ENCODE measurements around the gene DOCK9. TPM values are rescaled to one million over a fixed set of nuclear protein-coding genes. Genes with fewer than 3 reads are reported as not detected.

DOCK9 gene
- total and polyA plus RNA-seq, 2 donors (not counting 1 experiment from before 2014, with no cell fraction given) = 18.5 to 28.0 TPM

DNA sequence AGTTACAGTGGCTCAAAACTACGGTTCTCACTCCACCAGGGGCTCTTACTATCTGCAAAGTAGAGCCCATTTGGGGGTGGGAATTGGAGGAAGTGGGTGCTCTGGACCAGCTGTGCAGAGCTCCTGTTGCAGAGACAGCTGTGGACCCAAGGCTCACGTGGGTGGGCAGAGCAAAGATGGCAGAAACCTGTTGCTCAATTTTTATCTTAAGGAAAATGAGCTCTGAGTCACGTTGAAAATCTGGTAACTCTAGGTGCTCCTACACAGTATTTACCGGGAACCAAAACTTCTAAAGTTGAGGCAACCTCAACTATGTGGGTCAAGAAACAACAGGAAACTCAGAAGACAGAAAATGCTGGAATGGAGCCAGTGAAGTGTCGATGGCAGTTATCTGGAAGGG is 195.2 kb downstream of the DOCK9 start:
- ChIA-PET POLR2A (no interaction called here), CTCF (no interaction called here)
- intact Hi-C loops (cut with micrococcal nuclease) = no loop called here
- no peak overlapping the region for H3K27ac Mint-ChIP-seq
- Histone ChIP-seq H2AFZ (ENCODE audit: insufficient read depth, low read depth, low read length, poor library complexity, severe bottlenecking) (no peak overlapping the region), H3K27ac (ENCODE audit: low read length in 2 of 2) (no peak overlapping the region), H3K9me3 (ENCODE audit: control extremely low read depth in 1 of 3, control insufficient read depth in 2 of 3, insufficient read depth in 1 of 3, low read length in 2 of 3) (peaks cover 0 to 10% (median 0%) of the 10 kb centered on the region in 3 donors), H3K27me3 (replicated peaks in 1 of 4; ENCODE audit: control extremely low read depth in 1 of 4, control insufficient read depth in 3 of 4, insufficient read depth in 4 of 4, low read length in 3 of 4) (peaks cover 0 to 6% (median 0%) of the 10 kb centered on the region in 4 experiments), H3K9ac (ENCODE audit: low read length) (no peak overlapping the region), H3K4me3 (ENCODE audit: control extremely low read depth in 1 of 5, extremely low read depth in 1 of 5, insufficient read depth in 1 of 5, low read depth in 2 of 5, low read length in 4 of 5) (no peak overlapping the region), H3K79me2 (ENCODE audit: control insufficient read depth, insufficient read depth, low read length) (no peaks in the 10 kb centered on the region), H3K36me3 (replicated peaks in 1 of 2; ENCODE audit: control extremely low read depth in 1 of 2, control insufficient read depth in 1 of 2, extremely low read depth in 1 of 2, insufficient read depth in 2 of 2, low read length in 1 of 2) (no peaks in the 10 kb centered on the region), H4K20me1 (ENCODE audit: control insufficient read depth, insufficient read depth, low read length, poor library complexity, severe bottlenecking) (no peaks in the 10 kb centered on the region), H3K4me1 (ENCODE audit: control insufficient read depth in 2 of 2, insufficient read depth in 2 of 2, low read length in 2 of 2) (no peaks in the 10 kb centered on the region), H3K4me2 (replicated peaks; ENCODE audit: low read depth, low read length, poor library complexity, severe bottlenecking) (no peak overlapping the region)
- H3K4me1 Mint-ChIP-seq = no peaks in the 10 kb centered on the region
- no peak overlapping the region for H3K4me3 Mint-ChIP-seq
- ATAC-seq (ENCODE audit: low read depth) (no peak), DNase-seq (no peak)
- H3K9me3 Mint-ChIP-seq (ENCODE audit: insufficient read depth) = no peaks in the 10 kb centered on the region
- peaks cover 23% of the 10 kb centered on the region for H3K27me3 Mint-ChIP-seq
- no peak for TF ChIP-seq EZH2 (IDR thresholded peaks at IDR 0.05; ENCODE audit: borderline replicate concordance, insufficient read depth, low read depth, low read length, poor library complexity, severe bottlenecking)
- TF ChIP-seq, protein P1, sequence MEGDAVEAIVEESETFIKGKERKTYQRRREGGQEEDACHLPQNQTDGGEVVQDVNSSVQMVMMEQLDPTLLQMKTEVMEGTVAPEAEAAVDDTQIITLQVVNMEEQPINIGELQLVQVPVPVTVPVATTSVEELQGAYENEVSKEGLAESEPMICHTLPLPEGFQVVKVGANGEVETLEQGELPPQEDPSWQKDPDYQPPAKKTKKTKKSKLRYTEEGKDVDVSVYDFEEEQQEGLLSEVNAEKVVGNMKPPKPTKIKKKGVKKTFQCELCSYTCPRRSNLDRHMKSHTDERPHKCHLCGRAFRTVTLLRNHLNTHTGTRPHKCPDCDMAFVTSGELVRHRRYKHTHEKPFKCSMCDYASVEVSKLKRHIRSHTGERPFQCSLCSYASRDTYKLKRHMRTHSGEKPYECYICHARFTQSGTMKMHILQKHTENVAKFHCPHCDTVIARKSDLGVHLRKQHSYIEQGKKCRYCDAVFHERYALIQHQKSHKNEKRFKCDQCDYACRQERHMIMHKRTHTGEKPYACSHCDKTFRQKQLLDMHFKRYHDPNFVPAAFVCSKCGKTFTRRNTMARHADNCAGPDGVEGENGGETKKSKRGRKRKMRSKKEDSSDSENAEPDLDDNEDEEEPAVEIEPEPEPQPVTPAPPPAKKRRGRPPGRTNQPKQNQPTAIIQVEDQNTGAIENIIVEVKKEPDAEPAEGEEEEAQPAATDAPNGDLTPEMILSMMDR (IDR thresholded peaks at IDR 0.05) = no peak
- WGBS (ENCODE audit: insufficient coverage) = 70% methylated on average over 2 of the region's 5 CpGs

DNA sequence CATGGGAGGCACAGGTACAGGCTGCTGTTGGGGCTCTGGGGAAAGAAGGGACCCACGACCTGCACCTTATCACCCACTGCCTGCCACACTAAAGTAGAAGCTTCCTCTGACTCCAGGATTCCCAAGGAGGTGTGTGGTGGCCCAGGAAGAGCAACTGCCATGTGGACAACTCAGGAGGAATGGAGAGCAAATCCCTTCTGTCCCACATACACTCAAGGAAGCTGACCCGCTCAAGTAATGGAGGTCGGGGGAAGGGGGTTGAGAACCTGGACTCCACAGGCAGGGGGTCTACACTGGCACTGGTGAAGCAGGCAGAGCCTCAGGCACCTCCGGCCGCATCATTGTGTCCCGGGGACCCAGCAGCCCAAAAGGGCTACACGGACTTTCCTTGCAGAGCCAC is 196.0 kb downstream of the DOCK9 start:
- ATAC-seq (ENCODE audit: low read depth) = no peak
- CTCF ChIA-PET = no interaction called here
- Histone ChIP-seq H3K36me3 (replicated peaks in 1 of 2; ENCODE audit: control extremely low read depth in 1 of 2, control insufficient read depth in 1 of 2, extremely low read depth in 1 of 2, insufficient read depth in 2 of 2, low read length in 1 of 2) (no peaks in the 10 kb centered on the region), H3K4me2 (replicated peaks; ENCODE audit: low read depth, low read length, poor library complexity, severe bottlenecking) (no peak overlapping the region), H3K4me1 (ENCODE audit: control insufficient read depth in 2 of 2, insufficient read depth in 2 of 2, low read length in 2 of 2) (no peaks in the 10 kb centered on the region), H3K27ac (ENCODE audit: low read length in 2 of 2) (no peak overlapping the region), H3K9ac (ENCODE audit: low read length) (no peak overlapping the region), H2AFZ (ENCODE audit: insufficient read depth, low read depth, low read length, poor library complexity, severe bottlenecking) (no peak overlapping the region), H4K20me1 (ENCODE audit: control insufficient read depth, insufficient read depth, low read length, poor library complexity, severe bottlenecking) (no peaks in the 10 kb centered on the region), H3K4me3 (ENCODE audit: control extremely low read depth in 1 of 5, extremely low read depth in 1 of 5, insufficient read depth in 1 of 5, low read depth in 2 of 5, low read length in 4 of 5) (no peak overlapping the region), H3K9me3 (ENCODE audit: control extremely low read depth in 1 of 3, control insufficient read depth in 2 of 3, insufficient read depth in 1 of 3, low read length in 2 of 3) (peaks cover 0 to 10% (median 0%) of the 10 kb centered on the region in 3 donors), H3K79me2 (ENCODE audit: control insufficient read depth, insufficient read depth, low read length) (no peaks in the 10 kb centered on the region), H3K27me3 (replicated peaks in 1 of 4; ENCODE audit: control extremely low read depth in 1 of 4, control insufficient read depth in 3 of 4, insufficient read depth in 4 of 4, low read length in 3 of 4) (peaks cover 0 to 6% (median 0%) of the 10 kb centered on the region in 4 experiments)
- intact Hi-C loops (cut with micrococcal nuclease) = no loop called here
- no peak for TF ChIP-seq EZH2 (IDR thresholded peaks at IDR 0.05; ENCODE audit: borderline replicate concordance, insufficient read depth, low read depth, low read length, poor library complexity, severe bottlenecking)
- TF ChIP-seq, protein P1 (IDR thresholded peaks at IDR 0.05) = no peak
- no peak for DNase-seq
- H3K4me1 Mint-ChIP-seq = no peaks in the 10 kb centered on the region
- no peak overlapping the region for H3K27ac Mint-ChIP-seq
- peaks cover 19% of the 10 kb centered on the region for H3K27me3 Mint-ChIP-seq
- no peaks in the 10 kb centered on the region for H3K9me3 Mint-ChIP-seq (ENCODE audit: insufficient read depth)
- WGBS (ENCODE audit: insufficient coverage) = no CpG with 5 or more reads among the region's 7 CpGs
- POLR2A ChIA-PET = no interaction called here
- H3K4me3 Mint-ChIP-seq = no peak overlapping the region
